Measurements from ENCODE around the gene MED15.

Gene MED15

DNA sequence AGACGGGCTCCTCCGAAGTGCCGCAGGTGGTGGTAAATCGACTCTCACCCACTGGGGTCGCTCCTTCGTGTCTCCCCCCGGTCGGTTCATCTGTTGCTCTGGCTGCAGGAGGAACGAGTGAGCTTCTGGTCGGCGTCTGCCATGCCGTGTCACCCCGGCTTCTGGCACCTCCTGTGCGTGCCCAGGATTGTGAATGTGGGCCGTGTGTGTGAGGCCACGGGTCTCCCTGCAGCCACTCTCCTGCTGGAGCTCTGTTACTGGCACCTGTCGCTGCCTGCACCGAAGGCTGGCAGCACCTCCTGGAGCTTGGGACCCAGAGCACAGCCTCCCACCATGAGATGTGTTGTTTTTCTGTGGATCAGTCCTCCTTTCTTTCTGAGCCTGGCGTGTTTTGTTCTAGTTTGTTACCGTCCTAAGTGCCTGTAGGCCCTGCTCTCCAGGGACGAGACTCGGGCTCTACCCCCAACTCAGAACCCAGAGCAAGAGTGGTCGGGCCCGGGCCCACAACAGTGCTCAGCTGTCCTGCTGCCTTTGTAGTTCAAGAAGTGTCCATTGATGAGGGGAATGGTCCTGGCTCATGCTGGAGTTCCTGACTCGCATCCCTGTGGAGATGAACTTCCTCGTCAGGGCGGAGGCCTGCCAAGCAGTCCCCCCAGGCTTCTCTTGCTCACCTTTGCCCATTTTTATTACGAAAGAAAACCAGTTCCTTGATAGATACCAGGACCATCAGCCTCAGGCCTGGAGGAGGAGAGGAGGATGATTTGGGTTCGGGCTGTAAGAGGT lies 66.6 kb downstream of the MED15 start:
- DNase-seq, result no peak

DNA sequence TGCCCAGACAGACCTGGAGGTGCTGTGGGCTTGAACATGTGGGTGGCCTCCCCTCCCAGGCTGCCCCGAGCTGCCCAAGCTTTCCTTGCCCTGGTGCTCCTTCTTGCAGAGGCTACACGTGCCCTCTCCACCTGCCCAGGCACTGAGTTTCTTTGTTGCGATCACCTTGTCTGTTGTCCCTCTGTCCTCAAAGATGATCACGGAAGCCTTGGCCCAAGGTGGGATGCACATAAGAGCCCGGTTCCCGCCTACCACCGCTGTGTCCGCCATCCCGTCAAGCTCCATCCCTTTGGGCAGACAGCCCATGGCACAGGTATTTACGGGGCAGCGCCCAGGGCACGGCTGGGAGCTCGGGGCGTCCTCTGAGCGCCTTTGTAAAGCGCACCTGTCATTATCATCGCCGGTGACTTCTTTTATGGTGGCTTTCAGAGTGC lies 67.5 kb downstream of the MED15 start:
- no peak for DNase-seq

DNA sequence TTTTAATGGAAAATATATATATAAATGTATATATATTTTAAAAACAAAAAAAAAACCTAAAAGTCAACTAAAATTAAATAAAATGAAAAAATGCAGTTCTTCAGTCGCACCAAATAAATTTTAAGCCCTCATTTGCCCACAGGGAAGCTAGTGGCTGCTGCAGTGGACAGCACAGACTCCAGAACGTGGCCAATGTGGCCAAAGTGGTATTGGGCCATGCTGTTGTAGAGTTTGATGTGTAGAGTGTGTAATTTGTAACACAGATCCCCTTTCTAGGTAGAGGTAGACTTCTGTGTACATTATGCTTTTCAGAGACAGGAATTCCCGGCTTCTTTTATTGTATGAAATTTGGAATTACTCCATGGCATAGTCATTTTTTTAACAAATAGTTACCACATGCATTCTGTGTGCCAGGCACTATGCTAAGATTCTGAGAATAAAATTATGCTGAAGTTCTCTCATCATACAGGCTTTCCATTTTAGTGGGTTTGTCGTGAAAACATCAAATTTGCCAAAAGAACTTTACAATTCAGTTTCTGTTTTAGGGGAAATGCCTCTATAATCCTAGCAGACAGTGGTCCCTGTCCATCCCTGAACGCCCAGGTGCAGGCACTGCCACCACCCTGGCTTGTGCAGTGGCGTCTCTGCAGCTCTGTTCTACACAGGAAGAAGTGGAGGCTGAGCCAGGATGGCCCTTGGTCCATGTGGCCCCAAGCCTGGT lies 68.5 kb downstream of the MED15 start:
- no peak for DNase-seq

DNA sequence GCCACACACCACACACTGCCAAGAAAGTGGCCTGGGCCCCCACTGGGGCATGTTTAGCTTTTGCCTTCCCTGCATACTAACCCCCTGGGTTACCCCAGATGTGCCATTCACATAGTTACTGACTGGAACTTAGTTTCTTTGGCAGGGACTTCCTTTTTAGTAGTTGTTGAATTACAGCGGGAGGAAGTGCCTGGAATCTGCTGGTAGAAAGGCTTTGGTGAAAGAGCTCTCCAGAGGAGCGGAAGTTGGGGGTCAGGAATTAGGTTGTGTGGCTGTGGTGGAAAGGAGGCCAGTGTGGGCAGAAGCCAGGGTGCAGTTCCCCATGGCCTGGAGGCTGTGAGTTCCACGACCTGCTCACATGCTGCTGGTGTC lies 69.0 kb downstream of the MED15 start:
- no peak for DNase-seq

DNA sequence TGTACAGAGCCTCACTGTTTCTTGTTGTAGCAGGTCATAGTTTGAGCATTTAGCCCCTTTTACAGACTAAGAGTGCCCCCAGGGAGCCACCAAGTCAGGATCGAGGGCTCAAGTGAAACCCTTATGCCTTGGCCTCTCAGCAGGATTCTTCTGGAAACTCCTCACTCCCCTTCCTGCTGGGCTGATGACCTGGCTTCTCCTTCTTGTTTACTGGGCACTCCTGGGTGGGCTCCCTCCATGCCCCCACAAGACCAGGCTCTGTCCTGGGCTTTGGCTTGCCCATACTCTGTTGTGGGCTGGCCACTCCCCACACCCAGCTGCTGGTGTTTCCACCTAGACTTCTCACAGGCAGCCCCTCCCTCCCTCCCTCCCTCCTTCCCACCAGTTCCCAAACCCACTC lies 69.6 kb downstream of the MED15 start:
- DNase-seq, result no peak

DNA sequence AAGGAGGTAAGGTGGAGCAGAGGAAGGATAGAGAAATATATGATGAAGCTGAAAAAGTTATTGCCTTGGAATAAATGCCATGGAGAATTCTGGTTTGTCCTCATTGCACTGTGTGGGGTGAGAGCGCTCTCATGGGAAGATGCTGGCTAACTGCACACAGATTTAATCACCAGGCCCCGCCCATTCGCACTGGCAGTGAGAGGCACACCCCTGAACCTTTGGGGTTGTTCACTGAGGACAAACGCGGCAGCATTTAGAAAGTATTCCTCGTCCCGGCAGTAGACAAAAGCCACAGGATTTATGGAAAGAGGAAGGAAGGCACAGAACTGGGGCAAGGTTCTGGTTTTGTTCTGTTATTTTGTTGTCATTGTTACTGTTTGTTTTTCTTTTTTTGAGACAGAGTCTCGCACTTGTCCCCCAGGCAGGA lies 70.2 kb downstream of the MED15 start:
- DNase-seq, result no peak

DNA sequence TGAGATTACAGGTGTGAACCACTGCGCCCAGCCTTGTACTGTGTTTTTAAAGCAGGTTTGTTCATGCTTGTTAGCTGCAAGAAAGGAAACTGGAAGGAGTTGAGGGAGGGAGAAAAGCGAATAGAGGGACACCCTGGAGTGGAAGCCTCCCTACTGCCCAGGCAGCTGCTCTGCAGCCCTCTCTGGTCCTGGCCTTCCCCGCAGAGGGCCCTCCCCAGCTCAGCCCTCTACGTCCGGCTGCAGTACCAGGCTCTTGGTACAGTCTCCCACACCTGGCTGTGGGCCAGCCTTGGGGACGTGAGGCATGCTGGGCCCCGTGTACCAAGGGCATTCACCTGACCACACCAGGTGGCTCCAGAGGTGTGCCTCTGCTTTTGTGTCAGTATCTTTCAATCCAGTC lies 70.8 kb downstream of the MED15 start:
- DNase-seq, result no peak

DNA sequence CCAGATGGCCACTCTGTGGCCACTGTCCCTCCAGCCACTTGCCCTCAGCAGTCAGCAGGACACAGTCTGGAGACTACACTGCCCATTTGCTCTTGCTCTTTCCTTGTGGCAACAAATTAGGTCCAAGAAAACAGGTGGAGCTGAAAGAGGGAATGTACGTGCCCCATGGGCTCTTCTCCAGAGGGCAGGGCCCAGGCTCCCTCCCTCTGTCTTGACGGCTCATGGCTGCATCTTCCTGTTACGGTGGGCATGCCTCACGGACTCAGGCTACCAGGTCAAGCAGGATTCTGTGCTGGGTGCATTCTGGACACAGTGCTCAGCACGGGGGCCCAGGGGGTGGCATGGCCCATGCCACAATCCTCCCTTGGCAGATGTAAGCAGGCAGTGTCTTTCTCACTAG lies 71.3 kb downstream of the MED15 start:
- no peak for DNase-seq

DNA sequence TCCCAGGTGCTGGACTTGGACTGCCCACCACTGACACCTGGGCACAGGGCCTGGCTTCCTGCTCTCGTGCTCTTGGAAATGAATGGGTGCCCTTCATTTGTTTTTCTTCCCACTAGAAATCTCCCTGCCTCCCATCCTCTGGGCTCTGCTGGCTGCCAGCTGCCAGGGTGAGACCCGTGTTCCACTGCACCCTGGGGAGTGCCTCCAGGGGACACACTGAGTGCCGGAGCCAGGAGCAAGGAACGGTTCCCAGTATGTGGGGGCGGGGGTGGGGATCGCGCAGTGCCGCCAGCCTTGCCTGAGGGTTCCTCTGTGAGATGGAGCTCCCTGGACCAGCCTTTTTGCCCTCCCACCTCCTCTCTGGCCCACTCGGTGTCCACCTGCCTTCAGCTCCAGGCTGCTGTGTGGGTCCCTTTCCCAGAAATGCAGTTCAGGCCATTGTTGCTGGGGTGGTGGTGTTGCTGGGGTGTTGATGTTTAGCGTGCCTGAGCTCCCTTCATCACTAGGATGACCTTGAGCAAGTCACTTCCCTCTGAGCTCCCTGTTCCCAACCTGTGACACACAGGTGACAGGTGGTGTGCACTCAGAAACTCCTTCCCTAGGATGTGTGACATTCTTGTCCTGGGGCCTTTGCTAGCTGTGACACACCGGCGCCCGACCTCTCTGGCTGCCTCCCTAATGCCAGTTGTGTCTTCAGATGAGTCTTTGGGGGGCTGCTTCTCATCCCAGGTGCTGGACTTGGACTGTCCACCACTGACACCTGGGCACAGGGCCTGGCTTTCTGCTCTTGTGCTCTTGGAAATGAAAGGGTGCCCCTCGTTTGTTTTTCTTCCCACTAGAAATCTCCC lies 72.1 kb downstream of the MED15 start:
- DNase-seq, result no peak

DNA sequence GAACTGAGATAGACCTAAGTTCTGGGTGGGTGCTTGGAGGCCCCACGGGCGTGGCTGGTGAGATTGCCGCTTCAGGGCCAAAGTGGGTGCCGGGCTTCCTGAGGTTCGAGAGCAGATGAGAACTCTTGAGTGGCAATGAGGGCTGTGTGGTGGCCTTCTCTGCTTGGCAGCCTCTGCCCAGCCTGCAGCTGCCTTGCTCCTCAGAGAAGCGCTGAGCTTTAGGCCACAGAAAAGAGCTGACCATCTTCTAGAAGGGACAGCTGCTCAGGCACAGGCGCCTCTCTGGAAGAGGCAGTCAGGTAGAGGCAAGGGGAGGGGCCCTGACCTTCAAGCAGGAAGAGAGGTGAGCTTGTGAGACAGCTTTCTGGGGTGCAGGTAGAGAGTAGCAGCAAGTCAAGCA lies 72.8 kb downstream of the MED15 start:
- DNase-seq, result no peak

DNA sequence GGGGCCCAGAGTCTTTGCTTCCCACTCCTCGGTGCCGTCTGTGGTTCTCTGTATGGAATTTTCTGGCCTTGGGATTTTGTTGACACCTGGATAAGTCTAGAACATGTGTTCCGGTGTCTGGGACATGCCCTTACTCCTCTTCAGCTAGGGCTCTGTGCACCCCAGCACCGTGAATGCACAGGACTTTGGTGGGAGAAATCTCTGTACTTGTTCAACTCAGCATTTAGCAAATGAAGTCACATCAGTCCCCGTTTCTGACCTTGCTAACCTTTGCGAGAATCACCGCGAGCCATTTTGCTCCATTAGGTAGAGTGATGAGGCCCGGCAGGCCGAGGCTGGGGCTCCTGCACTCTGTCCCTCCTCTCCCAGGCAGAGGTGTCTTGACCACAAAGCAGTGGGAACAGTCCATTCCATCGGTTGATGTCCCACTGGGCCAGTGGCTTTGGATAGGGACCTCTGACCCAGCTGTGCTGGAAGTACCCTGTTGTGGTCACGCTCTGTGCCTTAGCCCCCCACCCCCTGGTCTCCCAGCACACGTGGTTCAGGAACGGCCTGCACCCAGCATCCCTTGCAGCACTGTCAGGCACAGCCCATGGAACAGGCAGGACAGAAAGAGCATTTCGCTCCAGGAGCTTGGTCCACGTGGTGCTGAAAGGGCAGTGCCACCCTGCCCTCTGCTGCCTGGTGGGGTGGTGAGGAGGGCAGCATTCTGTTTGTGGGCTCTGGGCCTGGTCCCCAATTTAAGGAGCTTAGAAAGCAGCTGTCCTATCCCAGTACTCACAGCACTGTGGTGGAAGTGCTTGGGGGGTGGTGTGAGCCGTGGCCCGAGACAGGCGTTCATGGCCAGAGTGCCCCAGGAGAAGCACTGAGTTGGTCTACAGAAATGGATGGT lies 73.4 kb downstream of the MED15 start:
- no peak for DNase-seq

DNA sequence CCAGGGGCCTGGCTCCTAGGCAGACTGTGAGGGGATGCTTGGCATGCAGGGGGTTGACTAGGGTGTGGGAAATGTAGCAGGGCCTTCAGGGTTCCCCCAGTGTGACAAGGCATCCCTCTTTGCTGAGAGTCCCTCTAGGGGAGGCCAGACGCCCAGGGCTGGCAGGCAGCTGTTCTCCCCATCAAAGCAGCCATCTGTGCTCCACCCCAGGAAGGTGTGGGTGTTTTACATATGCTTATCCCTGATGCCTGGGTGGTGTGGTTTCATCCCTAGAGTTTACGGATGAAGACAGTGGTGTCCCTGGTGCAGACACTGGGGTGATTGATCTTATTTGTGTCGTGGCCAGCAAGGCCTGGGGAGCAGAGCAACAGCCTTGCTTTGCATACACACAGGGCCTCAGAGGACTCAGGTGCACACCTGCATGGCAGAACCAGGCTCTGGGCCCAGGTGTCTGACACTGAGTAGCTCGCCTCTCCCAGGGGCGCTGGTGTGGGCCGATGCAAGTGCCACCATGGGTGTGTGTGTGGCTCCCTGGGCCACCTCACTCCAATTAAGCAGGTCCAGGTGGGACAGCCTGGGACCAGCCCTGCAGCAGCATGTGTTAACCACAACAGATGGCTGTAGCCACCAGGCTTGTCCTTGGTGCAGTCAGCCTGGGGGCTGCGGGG lies 74.2 kb downstream of the MED15 start:
- DNase-seq, result no peak

DNA sequence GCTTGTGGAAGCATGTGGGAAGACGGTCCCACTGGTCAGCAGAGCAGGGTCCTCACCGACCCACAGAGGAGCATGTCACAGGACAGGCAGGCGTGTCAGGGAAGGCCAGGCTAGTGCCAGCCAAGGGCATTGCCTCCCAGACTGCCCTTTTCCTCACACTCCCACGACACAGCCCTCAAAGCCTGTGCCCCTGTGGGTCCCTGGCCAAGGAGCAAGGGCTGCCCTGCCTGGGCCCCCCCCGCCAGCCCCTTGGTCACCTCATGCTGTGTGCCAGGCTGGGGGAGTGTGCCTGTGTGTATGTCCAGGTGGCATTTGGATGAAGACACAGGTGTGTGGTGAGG lies 74.7 kb downstream of the MED15 start:
- DNase-seq, result no peak

DNA sequence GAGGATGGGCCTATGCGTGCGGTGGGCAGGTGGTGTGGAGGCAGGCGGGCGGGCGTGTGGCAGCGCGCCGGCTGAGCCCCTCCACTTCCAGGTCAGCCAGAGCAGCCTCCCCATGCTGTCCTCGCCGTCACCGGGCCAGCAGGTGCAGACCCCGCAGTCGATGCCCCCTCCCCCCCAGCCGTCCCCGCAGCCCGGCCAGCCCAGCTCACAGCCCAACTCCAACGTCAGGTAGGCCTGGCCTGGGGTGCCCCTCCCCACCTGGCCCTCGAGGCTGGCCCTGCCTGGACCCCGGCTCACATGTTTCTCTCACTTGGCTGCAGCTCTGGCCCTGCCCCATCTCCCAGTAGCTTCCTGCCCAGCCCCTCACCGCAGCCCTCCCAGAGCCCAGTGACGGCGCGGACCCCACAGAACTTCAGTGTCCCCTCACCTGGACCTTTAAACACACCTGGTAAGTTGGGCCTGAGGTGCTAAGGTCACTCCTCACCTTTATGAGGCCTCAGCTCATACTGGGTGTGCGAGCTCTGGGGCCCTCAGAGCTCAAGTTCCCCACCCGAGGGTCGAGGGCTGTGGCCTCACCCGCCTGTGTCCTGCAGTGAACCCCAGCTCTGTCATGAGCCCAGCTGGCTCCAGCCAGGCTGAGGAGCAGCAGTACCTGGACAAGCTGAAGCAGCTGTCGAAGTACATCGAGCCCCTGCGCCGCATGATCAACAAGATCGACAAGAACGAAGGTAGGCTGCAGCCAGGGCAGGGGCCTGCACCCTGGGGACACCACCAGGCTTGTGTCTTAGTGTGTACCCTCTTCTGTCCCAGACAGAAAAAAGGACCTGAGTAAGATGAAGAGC lies 75.3 kb downstream of the MED15 start:
- no peak for DNase-seq

DNA sequence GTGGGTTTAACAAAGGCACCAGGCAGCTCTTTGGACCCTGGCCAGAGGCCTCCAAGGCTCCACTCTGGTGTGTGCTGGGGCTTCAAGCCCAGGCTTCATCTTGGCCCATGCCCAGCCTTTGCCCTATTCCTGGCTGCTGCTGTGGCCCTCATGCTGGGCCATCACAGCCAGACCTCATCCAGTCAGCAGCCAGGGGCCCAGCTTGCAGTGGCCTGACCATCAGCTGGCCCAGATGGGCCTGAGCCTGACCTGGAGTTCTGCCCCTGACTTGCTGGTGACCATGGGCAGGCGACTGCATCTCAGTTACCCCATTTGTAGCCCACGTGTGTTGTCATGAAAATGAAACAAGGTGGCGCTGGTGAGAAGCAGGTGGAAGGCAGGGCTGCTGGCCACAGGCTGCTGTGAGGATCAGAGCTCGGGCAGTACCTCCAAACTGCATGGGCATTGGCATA lies 76.1 kb downstream of the MED15 start:
- no peak for DNase-seq

DNA sequence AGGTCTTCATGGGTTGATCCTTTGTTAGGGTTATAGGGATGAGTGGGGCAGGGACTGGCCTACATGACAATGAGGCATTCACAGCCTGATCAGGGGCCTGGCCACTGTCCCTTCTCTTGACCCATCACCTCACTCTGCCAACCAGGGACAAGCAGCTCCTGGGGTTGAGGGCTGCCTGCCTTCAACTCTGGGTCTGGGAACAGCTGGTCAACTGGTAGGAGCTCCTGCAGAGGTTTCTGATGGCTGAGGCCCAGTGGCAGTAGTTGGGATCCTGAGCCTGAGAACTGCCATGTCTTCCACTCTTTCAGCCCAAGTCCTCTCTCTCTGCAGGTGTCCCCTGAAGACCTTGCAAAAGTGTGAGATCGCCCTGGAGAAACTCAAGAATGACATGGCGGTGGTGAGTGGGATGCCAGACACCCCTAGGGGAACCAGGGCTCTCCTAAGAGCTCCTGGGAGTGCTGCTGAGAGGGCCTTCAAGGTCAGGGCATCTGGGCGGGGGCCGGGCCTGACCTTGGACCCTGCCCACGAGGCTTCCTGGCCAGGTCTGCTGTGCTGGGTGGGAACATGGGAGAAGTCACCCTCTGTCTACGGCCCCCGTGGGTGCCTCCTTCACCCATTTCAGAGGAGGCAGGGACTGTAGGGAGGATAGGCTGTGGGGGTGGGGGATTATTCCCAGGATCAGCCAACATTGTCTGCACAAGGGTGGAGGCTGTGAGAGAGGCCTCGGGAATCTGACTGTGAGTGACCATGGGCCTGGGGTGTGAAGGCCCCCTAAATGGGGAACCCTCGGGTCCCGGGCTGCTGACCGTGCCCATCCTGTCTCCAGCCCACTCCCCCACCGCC lies 76.8 kb downstream of the MED15 start:
- DNase-seq, result no peak

DNA sequence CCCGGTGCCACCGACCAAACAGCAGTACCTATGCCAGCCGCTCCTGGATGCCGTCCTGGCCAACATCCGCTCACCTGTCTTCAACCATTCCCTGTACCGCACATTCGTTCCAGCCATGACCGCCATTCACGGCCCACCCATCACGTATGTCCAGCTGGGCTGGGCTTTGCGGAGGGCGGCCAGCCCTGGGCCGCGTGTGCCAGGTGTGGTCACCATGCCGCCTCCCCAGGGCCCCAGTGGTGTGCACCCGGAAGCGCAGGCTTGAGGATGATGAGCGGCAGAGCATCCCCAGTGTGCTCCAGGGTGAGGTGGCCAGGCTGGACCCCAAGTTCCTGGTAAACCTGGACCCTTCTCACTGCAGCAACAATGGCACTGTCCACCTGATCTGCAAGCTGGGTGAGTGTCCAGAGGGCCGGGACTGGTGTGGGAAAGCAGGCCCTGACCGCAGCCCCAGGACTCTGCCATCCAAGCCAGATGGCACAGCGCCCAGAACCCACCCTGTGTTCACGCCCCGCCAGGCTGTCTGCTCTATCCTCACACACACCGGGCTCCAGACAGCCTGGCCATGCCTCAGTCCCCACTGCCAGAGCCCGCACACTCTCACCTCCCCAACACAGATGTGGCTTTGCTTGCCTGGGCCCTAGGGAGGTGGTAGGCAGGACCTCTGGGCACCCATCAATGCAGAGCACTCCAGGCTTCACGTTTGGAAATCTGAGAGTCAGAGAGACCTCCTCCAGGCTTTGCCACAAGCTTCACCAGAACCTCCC lies 77.6 kb downstream of the MED15 start:
- no peak for DNase-seq

DNA sequence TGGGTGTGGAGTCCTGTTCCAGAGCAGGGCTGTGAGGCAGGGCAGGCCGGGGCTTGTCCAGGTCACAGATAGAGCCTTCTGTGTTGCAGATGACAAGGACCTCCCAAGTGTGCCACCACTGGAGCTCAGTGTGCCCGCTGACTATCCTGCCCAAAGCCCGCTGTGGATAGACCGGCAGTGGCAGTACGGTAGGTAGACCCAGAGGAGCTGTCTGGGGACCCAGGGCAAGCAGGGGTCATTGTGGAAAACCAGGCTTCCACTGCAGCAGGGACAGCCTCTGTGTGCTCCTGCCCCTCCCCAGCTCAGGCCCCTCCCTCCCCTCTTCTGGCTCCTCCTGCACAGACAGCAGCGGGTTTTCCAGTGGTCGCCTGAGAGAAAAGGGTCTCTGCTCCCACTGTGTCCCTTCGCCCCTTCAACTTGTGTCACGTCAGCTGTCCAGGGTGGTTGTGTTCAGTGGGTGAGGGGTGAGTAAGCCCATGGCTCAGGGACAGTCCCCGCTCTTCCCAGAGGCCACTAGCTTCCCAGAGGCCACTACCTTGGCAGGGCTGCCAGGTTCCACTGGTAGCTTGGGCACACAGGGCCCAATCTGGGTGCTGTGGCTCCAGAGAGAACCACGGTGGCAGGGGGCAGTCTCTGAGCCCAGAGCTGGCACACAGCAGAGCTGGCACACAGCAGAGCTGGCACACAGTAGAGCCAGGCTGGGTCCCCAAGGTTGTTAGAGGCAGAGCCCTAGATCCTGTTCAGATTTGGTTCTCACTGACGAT lies 78.4 kb downstream of the MED15 start:
- no peak for DNase-seq

DNA sequence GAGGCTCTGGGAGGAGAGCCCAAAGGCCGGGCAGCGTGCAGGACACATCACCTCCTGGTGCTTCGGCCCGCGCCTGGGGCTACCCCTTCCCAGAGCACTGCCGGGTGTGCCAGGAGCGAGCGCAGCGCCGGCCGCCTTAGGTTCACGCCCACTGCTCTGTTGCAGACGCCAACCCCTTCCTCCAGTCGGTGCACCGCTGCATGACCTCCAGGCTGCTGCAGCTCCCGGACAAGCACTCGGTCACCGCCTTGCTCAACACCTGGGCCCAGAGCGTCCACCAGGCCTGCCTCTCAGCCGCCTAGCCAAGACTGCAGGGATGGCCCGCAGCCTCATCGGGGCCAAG lies 79.0 kb downstream of the MED15 start:
- no peak for DNase-seq
